Fibroblast of lung (primary cell): ENCODE results near the gene DHCR24. TPM values are rescaled to one million over a fixed set of nuclear protein-coding genes. Genes with fewer than 3 reads are reported as not detected.

Source experiments
- DNase-seq, 2 donors: peaks; one replicate each; pipeline versions ENCODE4 v3.0.0 to v3.0.0-alpha.2; 2010; ENCODE audit warnings: low read depth in 2 of 2
- H2AFZ ChIP-seq: 2 replicates; pipeline ENCODE4 v1.5.1; 2012; ENCODE audit warnings: low read length, control low read depth, inconsistent platforms
- H3K27ac ChIP-seq: 2 replicates; pipeline ENCODE4 v1.5.1; 2011; ENCODE audit warnings: low read length, control low read depth; ENCODE audit not compliant: insufficient read depth
- H3K27me3 ChIP-seq: 2 replicates; pipeline ENCODE4 v1.5.1; 2011; ENCODE audit warnings: mild to moderate bottlenecking, low read length; ENCODE audit not compliant: control insufficient read depth, insufficient read depth
- H3K36me3 ChIP-seq: 2 replicates; pipeline ENCODE4 v1.5.1; 2011; ENCODE audit warnings: low read length; ENCODE audit not compliant: control insufficient read depth, insufficient read depth
- H3K4me1 ChIP-seq: 2 replicates; pipeline ENCODE4 v1.5.1; 2011; ENCODE audit warnings: low read length; ENCODE audit not compliant: control insufficient read depth, insufficient read depth; ENCODE audit errors: extremely low read depth
- H3K4me2 ChIP-seq: 2 replicates; pipeline ENCODE4 v1.5.1; 2011; ENCODE audit warnings: low read length, control low read depth; ENCODE audit not compliant: insufficient read depth; ENCODE audit errors: extremely low read depth
- H3K4me3 ChIP-seq, 4 experiments: fragments of 200-600 bp in 1 of 4; sonication (generic) in 1 of 4; replicated peaks in 1 of 4; 2 replicates each; pipeline ENCODE4 v1.5.1; 2011 to 2016; ENCODE audit warnings: low read length in 4 of 4, low read depth in 3 of 4, mild to moderate bottlenecking in 3 of 4, control low read depth in 2 of 4, inconsistent platforms in 1 of 4, mixed read lengths in 1 of 4; ENCODE audit not compliant: insufficient read depth in 1 of 4; ENCODE audit errors: control extremely low read depth in 1 of 4
- H3K79me2 ChIP-seq: 2 replicates; pipeline ENCODE4 v1.5.1; 2012; ENCODE audit warnings: mild to moderate bottlenecking, low read length, inconsistent platforms; ENCODE audit not compliant: control insufficient read depth, insufficient read depth
- H3K9ac ChIP-seq: 2 replicates; pipeline ENCODE4 v1.5.1; 2011; ENCODE audit warnings: mild to moderate bottlenecking, low read length, control low read depth; ENCODE audit not compliant: insufficient read depth
- H3K9me3 ChIP-seq: 2 replicates; pipeline ENCODE4 v1.5.1; 2012; ENCODE audit warnings: low read depth, low read length; ENCODE audit not compliant: control insufficient read depth, insufficient read depth
- H4K20me1 ChIP-seq: 2 replicates; pipeline ENCODE4 v1.5.1; 2011; ENCODE audit warnings: low read length; ENCODE audit not compliant: control insufficient read depth, insufficient read depth; ENCODE audit errors: extremely low read depth
- CTCF ChIP-seq, 2 donors: IDR thresholded peaks in 1 of 2; conservative IDR thresholded peaks in 1 of 2; 1 replicate in 1 of 2; 2 replicates in 1 of 2; pipeline ENCODE4 v1.5.1; 2011 to 2012; ENCODE audit warnings: low read length in 2 of 2, control low read depth in 1 of 2, inconsistent platforms in 1 of 2, low read depth in 1 of 2, mild to moderate bottlenecking in 1 of 2
- EZH2 ChIP-seq: IDR thresholded peaks from 2 replicates; pipeline ENCODE4 v1.5.1; 2012; ENCODE audit warnings: low read length, control low read depth, mild to moderate bottlenecking; ENCODE audit errors: missing control alignments
- polyA plus RNA-seq, 2 donors: library from polyadenylated mRNA; depleted of rRNA in 1 of 2; stranded (reverse) in 1 of 2; unstranded in 1 of 2; fragments of >200 nt; gene quantifications; 2 replicates each; pipeline ENCODE4 v1.2.1, GENCODE V29; 2011 to 2012; ENCODE audit warnings: missing spikeins in 1 of 2
- total RNA-seq: library from RNA; depleted of rRNA; stranded (reverse); fragments of >200 nt; gene quantifications from 2 replicates; pipeline ENCODE4 v1.2.1, GENCODE V29; 2014

DHCR24 gene
- total and polyA plus RNA-seq, 2 donors (not counting 1 experiment from before 2014, with no cell fraction given) = 217 to 329 TPM

GRCh38 chr1:54823670-54824069 lies 63.3 kb downstream of the DHCR24 start:
- Histone ChIP-seq H2AFZ (no peak overlapping the region), H3K79me2 (no peaks in the 10 kb centered on the region), H3K4me2 (no peak overlapping the region), H3K9ac (no peak overlapping the region), H3K27me3 (peaks cover 4% of the 10 kb centered on the region), H3K27ac (no peak overlapping the region), H3K4me1 (no peaks in the 10 kb centered on the region), H4K20me1 (no peaks in the 10 kb centered on the region), H3K9me3 (no peaks in the 10 kb centered on the region), H3K36me3 (no peaks in the 10 kb centered on the region), H3K4me3 (no peak overlapping the region)
- TF ChIP-seq EZH2 (no peak), CTCF (conservative IDR thresholded peaks at IDR 0.05 in 1 of 2, IDR thresholded peaks at IDR 0.05 in 1 of 2; ENCODE audit: low read depth in 1 of 2, low read length in 2 of 2) (no peak)
- no peak for DNase-seq

- no peak for DNase-seq
- no peak overlapping the region for H3K9ac ChIP-seq
- H3K27me3 ChIP-seq = no peaks in the 10 kb centered on the region
- H3K27ac ChIP-seq = no peak overlapping the region
- no peaks in the 10 kb centered on the region for H3K4me1 ChIP-seq
- H3K36me3 ChIP-seq = no peaks in the 10 kb centered on the region
- H3K4me3 ChIP-seq = no peak overlapping the region
- no peaks in the 10 kb centered on the region for H3K9me3 ChIP-seq
- no peaks in the 10 kb centered on the region for H4K20me1 ChIP-seq
- H3K79me2 ChIP-seq = no peaks in the 10 kb centered on the region
- no peak overlapping the region for H3K4me2 ChIP-seq
- H2AFZ ChIP-seq = no peak overlapping the region
- TF ChIP-seq CTCF (conservative IDR thresholded peaks at IDR 0.05 in 1 of 2, IDR thresholded peaks at IDR 0.05 in 1 of 2; ENCODE audit: low read depth in 1 of 2, low read length in 2 of 2) = no peak
- no peak for TF ChIP-seq EZH2
These were observed 67.3 kb downstream of the DHCR24 start for GRCh38 chr1:54819733-54820132.

DNA sequence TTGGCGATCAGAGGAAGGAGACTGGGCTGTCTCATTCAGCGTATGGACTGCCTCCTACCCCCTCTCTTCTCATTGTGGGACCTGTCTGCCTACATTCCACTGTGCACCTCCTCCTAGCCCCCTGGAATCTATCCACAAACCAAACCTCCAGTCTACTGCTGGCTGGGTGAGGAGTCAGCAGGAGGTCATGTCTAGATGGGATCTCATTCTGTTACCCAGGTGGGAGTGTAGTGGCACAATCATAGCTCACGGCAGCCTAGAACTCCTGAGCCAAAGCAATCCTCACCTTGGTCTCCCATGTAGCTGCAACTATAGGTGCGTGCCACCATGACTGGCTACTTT lies 67.8 kb downstream of the DHCR24 start:
- no peaks in the 10 kb centered on the region for H3K27me3 ChIP-seq
- TF ChIP-seq CTCF (conservative IDR thresholded peaks at IDR 0.05 in 1 of 2, IDR thresholded peaks at IDR 0.05 in 1 of 2; ENCODE audit: low read depth in 1 of 2, low read length in 2 of 2) (no peak), EZH2 (no peak)
- no peaks in the 10 kb centered on the region for H3K9me3 ChIP-seq
- H4K20me1 ChIP-seq = no peaks in the 10 kb centered on the region
- no peak overlapping the region for H2AFZ ChIP-seq
- H3K27ac ChIP-seq = no peak overlapping the region
- H3K36me3 ChIP-seq = no peaks in the 10 kb centered on the region
- no peak for DNase-seq
- H3K4me3 ChIP-seq = no peak overlapping the region
- no peak overlapping the region for H3K9ac ChIP-seq
- H3K4me1 ChIP-seq = no peaks in the 10 kb centered on the region
- no peak overlapping the region for H3K4me2 ChIP-seq
- no peaks in the 10 kb centered on the region for H3K79me2 ChIP-seq
